Stimulated activated CD4-positive, alpha-beta T cell treated with anti-CD3 and anti-CD28 coated beads, Interleukin-15, amount 100 ng/mL, for 48 hours (primary cell): ENCODE results near the gene NCOA4.
"Not testable (repeated sequence)": the region's sequence is repeated elsewhere in the genome, so short reads cannot be mapped to it uniquely, and the experiment has no call there.

Source experiments
- DNase-seq, 2 donors: peaks; one replicate each; pipeline ENCODE4 v3.0.0-alpha.2; 2020; ENCODE audit warnings: low read depth in 2 of 2

NCOA4 gene

GRCh38 chr10:46052057-46052790 lies 21.8 kb upstream of the NCOA4 start:
- no peak for DNase-seq

- no peak for DNase-seq
These were observed 20.7 kb upstream of the NCOA4 start for GRCh38 chr10:46050941-46051623.

DNA sequence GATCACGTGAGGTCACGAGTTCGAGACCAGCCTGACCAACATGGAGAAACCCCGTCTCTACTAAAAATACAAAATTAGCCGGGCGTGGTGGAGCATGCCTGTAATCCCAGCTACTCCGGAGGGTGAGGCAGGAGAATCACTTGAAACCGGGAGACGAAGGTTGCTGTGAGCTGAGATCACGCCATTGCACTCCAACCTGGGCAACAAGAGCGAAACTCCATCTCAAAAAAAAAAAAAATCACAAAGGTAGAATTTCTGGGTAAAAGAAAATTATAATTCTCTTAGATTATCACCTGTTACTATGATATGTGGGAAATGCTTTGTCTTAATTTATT lies 19.0 kb upstream of the NCOA4 start:
- DNase-seq = not testable (repeated sequence)

DNA sequence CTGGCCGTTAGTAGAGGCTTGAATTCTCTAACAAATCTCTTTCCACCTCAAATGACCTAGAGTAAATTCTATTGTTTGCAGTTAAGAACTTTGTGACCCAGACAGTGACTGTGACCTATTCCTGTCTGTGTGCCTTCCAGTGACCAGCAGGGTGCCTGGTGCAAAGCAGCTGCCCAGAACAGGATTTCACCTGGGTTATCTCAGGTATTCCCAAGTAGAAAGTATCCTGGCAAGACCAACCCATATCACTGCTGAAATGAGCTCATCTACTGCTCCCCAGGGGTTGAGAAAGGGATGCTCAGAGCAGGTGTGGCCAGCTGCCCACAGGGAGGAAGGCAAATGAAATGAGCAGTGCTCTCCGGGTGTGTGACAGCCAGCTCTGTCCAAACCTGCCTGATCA lies 17.7 kb upstream of the NCOA4 start:
- no peak for DNase-seq

- DNase-seq = no peak
These were observed 15.8 kb upstream of the NCOA4 start, which contains the start of gene MSMB for GRCh38 chr10:46046261-46046660. Gene MSMB, minus strand, starts transcription at chr10:46046269. Its CDS starts 32 bp downstream, at chr10:46046237.

- DNase-seq = no peak
These were observed 12.1 kb upstream of the NCOA4 start for GRCh38 chr10:46042527-46042926.

- no peak for DNase-seq
These were observed 9.6 kb upstream of the NCOA4 start for GRCh38 chr10:46040004-46040403.

GRCh38 chr10:46037107-46037825 lies 6.8 kb upstream of the NCOA4 start:
- DNase-seq = no peak

GRCh38 chr10:46035923-46036849 lies 5.8 kb upstream of the NCOA4 start:
- no peak for DNase-seq

DNA sequence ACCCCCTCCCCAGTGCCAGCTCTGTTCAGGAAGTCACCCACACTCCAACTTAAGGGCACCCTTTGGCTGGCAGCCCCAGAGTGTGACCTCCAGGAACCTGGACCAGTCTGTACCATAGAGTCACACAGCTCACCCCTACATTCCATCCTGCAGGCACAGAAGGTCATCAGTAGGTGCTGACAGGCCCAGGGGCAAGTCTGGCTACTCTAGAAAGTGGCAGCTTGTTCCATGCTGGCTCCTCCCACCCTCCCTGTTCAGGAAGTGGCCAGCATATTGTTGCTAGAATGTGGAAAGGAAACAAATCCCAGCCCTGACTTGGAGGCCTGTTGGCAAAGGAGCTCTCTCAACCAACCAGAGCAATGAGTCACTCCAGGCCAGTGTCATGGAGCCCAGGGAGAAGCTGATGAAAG lies 3.2 kb upstream of the NCOA4 start:
- DNase-seq = no peak

DNA sequence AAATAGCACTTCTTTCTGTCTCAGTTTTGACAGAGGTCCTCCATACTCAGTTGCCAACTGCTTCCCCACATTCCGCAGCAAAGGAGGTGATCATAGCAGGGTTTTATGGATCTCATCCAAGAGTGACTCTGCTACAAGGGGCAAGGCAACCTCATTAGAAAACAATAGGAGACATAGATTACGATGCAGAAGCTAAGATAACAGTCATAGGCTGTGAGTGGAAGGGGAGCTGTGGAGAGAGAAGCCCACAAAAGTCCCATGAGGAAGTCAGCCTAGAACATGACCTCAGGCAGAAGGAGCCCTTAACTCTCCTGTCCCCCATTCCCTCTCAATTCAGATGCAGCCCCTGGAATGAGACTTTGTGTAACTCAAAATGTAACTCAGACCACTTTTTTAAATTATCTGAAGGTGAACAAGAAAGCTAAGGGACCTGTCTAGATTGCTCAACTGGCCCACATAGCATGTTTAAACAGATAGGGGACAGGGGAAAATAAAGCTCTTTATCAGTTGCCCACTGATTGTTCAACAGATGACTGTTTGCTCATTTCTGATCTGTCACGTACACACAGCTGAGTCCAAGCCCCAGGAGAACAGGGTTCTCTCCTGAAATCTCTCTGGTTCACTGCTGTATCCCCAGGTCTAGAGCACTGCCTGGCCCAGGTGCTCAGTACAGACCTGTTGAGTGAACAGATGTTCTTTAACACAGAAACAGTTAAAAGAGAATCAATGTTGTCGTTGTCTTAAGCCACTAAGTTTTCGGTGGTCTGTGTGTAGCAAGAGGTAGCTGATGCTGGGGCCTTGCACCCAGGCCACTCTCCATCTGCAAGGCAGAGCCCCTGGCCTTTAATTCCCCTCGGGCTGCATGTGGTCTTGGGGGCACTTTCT lies 1.5 kb upstream of the NCOA4 start:
- DNase-seq = no peak

- no peak for DNase-seq
These were observed 877 bp downstream of the NCOA4 start for GRCh38 chr10:46029461-46030030.

DNA sequence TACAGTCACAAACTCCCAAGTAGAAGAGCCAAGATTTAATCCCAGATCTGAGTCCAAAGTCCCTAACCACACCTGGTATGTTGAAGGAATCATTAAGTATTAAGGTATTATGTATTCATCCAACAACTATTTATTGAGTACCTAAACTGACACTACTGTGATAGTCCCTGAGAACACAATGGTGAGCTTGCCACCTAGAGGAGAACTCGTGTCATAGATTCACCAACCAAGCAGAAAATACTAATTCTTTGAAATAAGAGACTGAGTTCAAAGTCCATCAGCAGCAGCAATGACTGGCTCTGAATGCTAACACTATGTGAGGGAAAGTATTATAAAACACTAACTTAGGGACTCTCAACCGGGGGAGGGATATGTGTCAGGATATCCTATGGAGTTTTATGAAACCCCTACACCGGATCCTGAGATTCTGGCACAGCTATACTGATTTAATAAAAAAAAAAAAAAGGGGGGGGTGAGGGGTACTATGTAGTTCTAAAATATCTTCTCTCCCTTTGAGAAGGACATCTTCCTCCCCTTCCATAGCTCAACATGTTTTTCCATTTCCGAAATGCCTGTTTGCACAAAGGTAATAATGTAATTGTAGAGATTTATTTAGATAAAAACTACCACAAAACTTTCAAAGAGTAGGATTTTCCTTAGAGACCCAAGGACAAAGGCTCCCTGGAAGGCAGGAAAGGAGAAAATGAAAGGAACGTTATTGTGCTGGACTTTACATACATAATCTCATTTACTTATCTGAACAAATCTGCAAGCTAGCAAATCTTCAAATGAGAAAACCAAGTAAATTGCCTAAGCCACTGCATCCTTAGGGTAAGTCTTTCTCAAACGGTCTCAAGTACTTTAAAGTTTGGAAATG lies 1.6 kb downstream of the NCOA4 start:
- DNase-seq = no peak

DNA sequence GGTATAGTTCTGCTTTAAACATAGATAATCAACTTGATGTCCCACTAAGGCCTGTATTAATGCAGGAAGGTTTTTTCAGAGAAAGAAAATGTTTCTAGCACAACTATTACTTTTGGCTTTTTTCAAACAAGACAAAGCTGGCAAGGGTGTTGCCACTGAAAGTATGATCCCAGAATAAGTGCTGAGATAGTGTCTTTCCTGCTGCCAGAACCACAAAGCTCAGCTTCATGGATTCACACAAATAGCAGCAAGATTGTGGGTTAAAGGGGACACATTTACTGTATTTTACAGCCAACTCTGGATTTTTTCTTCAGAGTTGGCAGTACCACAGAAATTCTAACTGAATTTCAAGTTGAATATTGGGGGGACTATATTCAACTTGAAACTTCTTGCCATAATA lies 4.3 kb downstream of the NCOA4 start:
- DNase-seq = no peak

DNA sequence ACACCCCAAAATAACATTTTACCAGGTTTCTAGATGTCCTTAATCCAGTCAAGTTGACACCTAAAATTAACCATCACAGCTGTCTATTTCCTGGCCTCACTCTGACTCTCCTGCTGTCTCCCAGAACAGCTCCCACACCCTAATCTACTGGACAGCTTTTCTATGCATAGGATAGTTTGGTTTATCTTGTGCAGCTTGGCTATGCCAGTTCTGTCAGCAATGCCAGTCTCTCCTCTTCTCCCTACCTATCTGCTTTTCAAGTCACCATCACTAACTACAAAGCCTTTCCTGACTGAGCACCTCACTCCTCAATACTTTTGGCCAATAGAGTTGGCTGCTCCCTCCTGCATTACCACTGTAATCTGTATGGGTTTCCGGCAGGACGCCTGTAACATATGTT lies 5.0 kb downstream of the NCOA4 start:
- DNase-seq = no peak

GRCh38 chr10:46024948-46025347 lies 5.5 kb downstream of the NCOA4 start:
- no peak for DNase-seq

DNA sequence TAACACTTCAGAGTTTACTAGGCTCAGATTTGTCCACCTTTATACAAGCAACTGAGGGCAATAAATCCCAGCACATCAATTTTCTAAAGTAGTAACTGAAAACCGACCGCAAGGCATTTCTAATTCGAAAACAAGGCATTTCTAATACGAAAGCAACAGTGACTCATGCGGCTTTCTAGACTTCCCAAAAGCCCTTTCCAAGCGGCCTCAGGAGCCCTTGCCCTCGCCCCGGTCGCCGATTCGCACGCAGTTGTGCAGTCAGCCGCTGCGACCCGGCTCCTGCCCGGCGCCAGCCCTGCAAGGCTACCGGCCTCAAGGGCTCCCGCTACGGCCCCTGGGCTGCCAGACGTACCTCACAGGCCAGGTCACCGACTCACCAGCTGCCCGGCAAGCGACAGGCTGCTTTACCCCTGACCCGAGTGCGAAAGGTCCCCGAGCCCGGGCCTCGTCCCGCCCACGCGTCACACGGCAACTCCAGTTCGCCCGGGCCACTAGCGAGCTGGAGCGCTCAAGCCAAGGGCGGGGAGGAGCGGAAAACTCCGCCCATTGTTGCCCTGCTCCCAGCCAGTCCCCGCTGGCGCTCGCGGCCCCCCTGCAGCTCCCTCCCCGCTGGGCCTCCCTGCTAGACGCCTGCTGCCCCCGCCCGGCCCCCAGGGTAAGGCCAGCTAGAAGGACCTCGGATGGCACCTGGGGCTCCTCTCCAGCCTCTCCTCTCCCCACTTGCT lies 7.3 kb downstream of the NCOA4 start:
- DNase-seq = peak; percentile 66 to 78

- no peak for DNase-seq
These were observed 10.1 kb downstream of the NCOA4 start for GRCh38 chr10:46020344-46020657.
